ENCODE data around the gene PTGDR2. TPM values are rescaled to one million over a fixed set of nuclear protein-coding genes. Genes with fewer than 3 reads are reported as not detected.
"Not testable (repeated sequence)": the region's sequence is repeated elsewhere in the genome, so short reads cannot be mapped to it uniquely, and the experiment has no call there.

Gene PTGDR2
- total RNA-seq, 2 experiments from 2014 or later: 0.19 TPM; not detected in 1

GRCh38 chr11:60823745-60824306, 31.9 kb downstream of the PTGDR2 start:
- H3K79me2 ChIP-seq (ENCODE audit: insufficient read depth, low read depth, low read length); H3K4me2 ChIP-seq (ENCODE audit: low read length); BruUV-seq (replicated peaks); H3K9me2 ChIP-seq (ENCODE audit: insufficient read depth, low read length); H3K4me3 ChIP-seq (ENCODE audit: low read depth, low read length, poor library complexity, severe bottlenecking); H3K27ac ChIP-seq (ENCODE audit: low read depth, low read length, poor library complexity, severe bottlenecking); H2AFZ ChIP-seq (ENCODE audit: low read length); H3K4me1 ChIP-seq (ENCODE audit: insufficient read depth, low read length, poor library complexity, severe bottlenecking); CTCF ChIA-PET (ENCODE audit: unreplicated experiment); DNase-seq (ENCODE audit: low spot score); POLR2A ChIA-PET; H3K36me3 ChIP-seq (ENCODE audit: insufficient read depth, low read length); H3K9me3 ChIP-seq (ENCODE audit: low read length); H4K20me1 ChIP-seq (ENCODE audit: insufficient read depth, low read length); intact Hi-C loops (cut with micrococcal nuclease; ENCODE audit: unreplicated experiment): not testable (repeated sequence)

- ChIA-PET CTCF (ENCODE audit: unreplicated experiment) (interaction anchor here (0.8 kb wide), 1 partner anchor 9 kb away, joined by 3 read pairs; no protein-coding TSS in a partner anchor), POLR2A (no interaction called here)
- Histone ChIP-seq H3K4me2 (ENCODE audit: low read length) (no peak overlapping the region), H3K27ac (ENCODE audit: low read depth, low read length, poor library complexity, severe bottlenecking) (no peak overlapping the region), H2AFZ (ENCODE audit: low read length) (no peak overlapping the region), H3K9me2 (ENCODE audit: insufficient read depth, low read length) (no peaks in the 10 kb centered on the region), H4K20me1 (ENCODE audit: insufficient read depth, low read length) (no peaks in the 10 kb centered on the region), H3K36me3 (ENCODE audit: insufficient read depth, low read length) (no peaks in the 10 kb centered on the region), H3K4me3 (ENCODE audit: low read depth, low read length, poor library complexity, severe bottlenecking) (no peak overlapping the region), H3K79me2 (ENCODE audit: insufficient read depth, low read depth, low read length) (no peaks in the 10 kb centered on the region), H3K4me1 (ENCODE audit: insufficient read depth, low read length, poor library complexity, severe bottlenecking) (no peaks in the 10 kb centered on the region), H3K9me3 (ENCODE audit: low read length) (peaks cover 3% of the 10 kb centered on the region; the same call in 1 of the 2 replicates)
- DNase-seq (ENCODE audit: low spot score): peak; percentile 23
- intact Hi-C loops (cut with micrococcal nuclease; ENCODE audit: unreplicated experiment): no loop called here
- TF ChIP-seq CTCF (conservative IDR thresholded peaks at IDR 0.05; ENCODE audit: low read length): no peak
- TF ChIP-seq EZH2phosphoT487 (IDR thresholded peaks at IDR 0.05; ENCODE audit: borderline replicate concordance, low read depth, low read length): no peak
- no TSS peak for BruUV-seq (replicated peaks)
Observed at GRCh38 chr11:60821827-60822599, 33.7 kb downstream of the PTGDR2 start.

- Histone ChIP-seq H3K36me3 (ENCODE audit: insufficient read depth, low read length) (no peaks in the 10 kb centered on the region), H3K9me3 (ENCODE audit: low read length) (peaks cover 12% of the 10 kb centered on the region; the same call in 1 of the 2 replicates), H3K4me1 (ENCODE audit: insufficient read depth, low read length, poor library complexity, severe bottlenecking) (no peaks in the 10 kb centered on the region), H3K27ac (ENCODE audit: low read depth, low read length, poor library complexity, severe bottlenecking) (no peak overlapping the region), H3K4me3 (ENCODE audit: low read depth, low read length, poor library complexity, severe bottlenecking) (no peak overlapping the region), H4K20me1 (ENCODE audit: insufficient read depth, low read length) (no peaks in the 10 kb centered on the region), H2AFZ (ENCODE audit: low read length) (no peak overlapping the region), H3K9me2 (ENCODE audit: insufficient read depth, low read length) (no peaks in the 10 kb centered on the region), H3K79me2 (ENCODE audit: insufficient read depth, low read depth, low read length) (no peaks in the 10 kb centered on the region), H3K4me2 (ENCODE audit: low read length) (no peak overlapping the region)
- no peak for DNase-seq (ENCODE audit: low spot score)
- CTCF ChIA-PET (ENCODE audit: unreplicated experiment): no interaction called here
- POLR2A ChIA-PET: no interaction called here
- BruUV-seq (replicated peaks): no TSS peak
- intact Hi-C loops (cut with micrococcal nuclease; ENCODE audit: unreplicated experiment): no loop called here
- no peak for TF ChIP-seq EZH2phosphoT487 (IDR thresholded peaks at IDR 0.05; ENCODE audit: borderline replicate concordance, low read depth, low read length)
- no peak for TF ChIP-seq CTCF (conservative IDR thresholded peaks at IDR 0.05; ENCODE audit: low read length)
Observed at GRCh38 chr11:60818057-60818456, 37.7 kb downstream of the PTGDR2 start.
